Breast epithelium (tissue), 3 donors: Measurements from ENCODE around the gene FAT4.

ENCODE experiments used
- CTCF ChIP-seq, 3 donors: fragments of 450-650 bp; IDR thresholded peaks; one replicate each; pipeline ENCODE4 v1.5.1; 2016 to 2017; ENCODE audit warnings: antibody characterized with exemption in 3 of 3, mild to moderate bottlenecking in 3 of 3, moderate library complexity in 3 of 3
- POLR2A ChIP-seq: fragments of 450-650 bp; IDR thresholded peaks from one replicate; pipeline ENCODE4 v1.6.1; 2016; ENCODE audit warnings: antibody characterized with exemption, mild to moderate bottlenecking, moderate library complexity
- POLR2AphosphoS5 ChIP-seq, 3 donors: sonication (generic); formaldehyde crosslinking; IDR thresholded peaks; one replicate each; pipeline ENCODE4 v1.6.1; 2017; ENCODE audit warnings: antibody characterized with exemption in 3 of 3

DNA sequence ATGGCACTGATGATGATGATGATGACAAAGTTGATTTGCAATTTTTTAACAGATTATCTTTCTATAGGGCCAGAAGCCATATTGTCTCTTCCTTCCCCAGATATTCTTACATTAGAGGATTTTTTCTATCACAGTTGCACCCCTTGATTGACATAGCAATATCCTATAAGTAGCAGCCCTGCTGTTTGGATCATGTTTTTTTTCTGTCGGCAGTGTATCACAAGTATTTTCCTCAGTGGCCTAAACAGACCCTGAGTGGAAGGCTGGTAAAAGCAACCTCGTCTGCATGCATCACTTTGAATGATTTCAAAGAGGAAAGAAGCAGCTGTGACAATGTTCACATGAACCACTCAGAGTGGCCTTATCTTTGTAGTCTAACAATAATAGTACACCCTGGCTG lies 41.0 kb downstream of the FAT4 start:
- TF ChIP-seq CTCF (IDR thresholded peaks at IDR 0.05) (no peak), POLR2AphosphoS5 (IDR thresholded peaks at IDR 0.05) (no peak), POLR2A (no peak)
